ENCODE measurements around the gene LRRC8D.

DNA sequence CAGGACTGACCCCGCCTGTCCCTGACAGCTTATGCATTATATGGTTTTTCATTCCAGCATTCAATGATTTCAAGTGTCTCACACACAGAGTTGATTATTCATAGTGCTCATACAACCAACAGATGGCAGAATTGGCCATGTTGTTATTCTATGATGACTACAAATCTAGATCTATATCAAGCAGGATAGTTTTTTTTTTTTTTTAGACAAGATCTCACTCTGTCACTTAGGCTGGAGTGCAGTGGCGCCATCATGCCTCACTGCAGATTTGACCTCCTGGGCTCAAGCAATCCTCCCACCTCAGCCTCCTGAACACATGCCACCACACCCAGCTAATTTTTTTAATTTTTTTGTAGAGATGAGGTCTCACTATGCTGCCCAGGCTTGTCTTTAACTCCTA lies 40.1 kb upstream of the LRRC8D start:
- TF ChIP-seq, protein P1, sequence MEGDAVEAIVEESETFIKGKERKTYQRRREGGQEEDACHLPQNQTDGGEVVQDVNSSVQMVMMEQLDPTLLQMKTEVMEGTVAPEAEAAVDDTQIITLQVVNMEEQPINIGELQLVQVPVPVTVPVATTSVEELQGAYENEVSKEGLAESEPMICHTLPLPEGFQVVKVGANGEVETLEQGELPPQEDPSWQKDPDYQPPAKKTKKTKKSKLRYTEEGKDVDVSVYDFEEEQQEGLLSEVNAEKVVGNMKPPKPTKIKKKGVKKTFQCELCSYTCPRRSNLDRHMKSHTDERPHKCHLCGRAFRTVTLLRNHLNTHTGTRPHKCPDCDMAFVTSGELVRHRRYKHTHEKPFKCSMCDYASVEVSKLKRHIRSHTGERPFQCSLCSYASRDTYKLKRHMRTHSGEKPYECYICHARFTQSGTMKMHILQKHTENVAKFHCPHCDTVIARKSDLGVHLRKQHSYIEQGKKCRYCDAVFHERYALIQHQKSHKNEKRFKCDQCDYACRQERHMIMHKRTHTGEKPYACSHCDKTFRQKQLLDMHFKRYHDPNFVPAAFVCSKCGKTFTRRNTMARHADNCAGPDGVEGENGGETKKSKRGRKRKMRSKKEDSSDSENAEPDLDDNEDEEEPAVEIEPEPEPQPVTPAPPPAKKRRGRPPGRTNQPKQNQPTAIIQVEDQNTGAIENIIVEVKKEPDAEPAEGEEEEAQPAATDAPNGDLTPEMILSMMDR (conservative IDR thresholded peaks at IDR 0.05; ENCODE audit: low read depth in 2 of 2) = peak; percentile 26 to 50; a peak in 2 of 4 replicates
- TF ChIP-seq POLR2AphosphoS5 (IDR thresholded peaks at IDR 0.05; ENCODE audit: low read depth) (no peak), EZH2 (IDR thresholded peaks at IDR 0.05; ENCODE audit: low read depth, unreplicated experiment) (no peak)
- TF ChIP-seq, protein P2, sequence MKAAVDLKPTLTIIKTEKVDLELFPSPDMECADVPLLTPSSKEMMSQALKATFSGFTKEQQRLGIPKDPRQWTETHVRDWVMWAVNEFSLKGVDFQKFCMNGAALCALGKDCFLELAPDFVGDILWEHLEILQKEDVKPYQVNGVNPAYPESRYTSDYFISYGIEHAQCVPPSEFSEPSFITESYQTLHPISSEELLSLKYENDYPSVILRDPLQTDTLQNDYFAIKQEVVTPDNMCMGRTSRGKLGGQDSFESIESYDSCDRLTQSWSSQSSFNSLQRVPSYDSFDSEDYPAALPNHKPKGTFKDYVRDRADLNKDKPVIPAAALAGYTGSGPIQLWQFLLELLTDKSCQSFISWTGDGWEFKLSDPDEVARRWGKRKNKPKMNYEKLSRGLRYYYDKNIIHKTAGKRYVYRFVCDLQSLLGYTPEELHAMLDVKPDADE (IDR thresholded peaks at IDR 0.05) = no peak
- TF ChIP-seq, protein P3, sequence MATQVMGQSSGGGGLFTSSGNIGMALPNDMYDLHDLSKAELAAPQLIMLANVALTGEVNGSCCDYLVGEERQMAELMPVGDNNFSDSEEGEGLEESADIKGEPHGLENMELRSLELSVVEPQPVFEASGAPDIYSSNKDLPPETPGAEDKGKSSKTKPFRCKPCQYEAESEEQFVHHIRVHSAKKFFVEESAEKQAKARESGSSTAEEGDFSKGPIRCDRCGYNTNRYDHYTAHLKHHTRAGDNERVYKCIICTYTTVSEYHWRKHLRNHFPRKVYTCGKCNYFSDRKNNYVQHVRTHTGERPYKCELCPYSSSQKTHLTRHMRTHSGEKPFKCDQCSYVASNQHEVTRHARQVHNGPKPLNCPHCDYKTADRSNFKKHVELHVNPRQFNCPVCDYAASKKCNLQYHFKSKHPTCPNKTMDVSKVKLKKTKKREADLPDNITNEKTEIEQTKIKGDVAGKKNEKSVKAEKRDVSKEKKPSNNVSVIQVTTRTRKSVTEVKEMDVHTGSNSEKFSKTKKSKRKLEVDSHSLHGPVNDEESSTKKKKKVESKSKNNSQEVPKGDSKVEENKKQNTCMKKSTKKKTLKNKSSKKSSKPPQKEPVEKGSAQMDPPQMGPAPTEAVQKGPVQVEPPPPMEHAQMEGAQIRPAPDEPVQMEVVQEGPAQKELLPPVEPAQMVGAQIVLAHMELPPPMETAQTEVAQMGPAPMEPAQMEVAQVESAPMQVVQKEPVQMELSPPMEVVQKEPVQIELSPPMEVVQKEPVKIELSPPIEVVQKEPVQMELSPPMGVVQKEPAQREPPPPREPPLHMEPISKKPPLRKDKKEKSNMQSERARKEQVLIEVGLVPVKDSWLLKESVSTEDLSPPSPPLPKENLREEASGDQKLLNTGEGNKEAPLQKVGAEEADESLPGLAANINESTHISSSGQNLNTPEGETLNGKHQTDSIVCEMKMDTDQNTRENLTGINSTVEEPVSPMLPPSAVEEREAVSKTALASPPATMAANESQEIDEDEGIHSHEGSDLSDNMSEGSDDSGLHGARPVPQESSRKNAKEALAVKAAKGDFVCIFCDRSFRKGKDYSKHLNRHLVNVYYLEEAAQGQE (IDR thresholded peaks at IDR 0.05; ENCODE audit: unreplicated experiment) = no peak
